H1 (cell line): Measurements from ENCODE around the gene VGF. TPM values are rescaled to one million over a fixed set of nuclear protein-coding genes. Genes with fewer than 3 reads are reported as not detected.

ENCODE experiments used
- CTCF ChIA-PET: fragments of 300-600 bp; sonication (Branson Sonifier 250); formaldehyde crosslinking; loops from one replicate; lab custom pipeline; 2021; ENCODE audit not compliant: partially characterized antibody; lab: Charles Lee
- POLR2A ChIA-PET: fragments of 300-600 bp; sonication (Branson Sonifier 250); formaldehyde crosslinking; loops from one replicate; lab custom pipeline; 2021; ENCODE audit warnings: inconsistent platforms; ENCODE audit not compliant: partially characterized antibody; lab: Charles Lee
- DNase-seq, 2 experiments: peaks; one replicate each; pipeline versions ENCODE4 v3.0.0 to v3.0.0-alpha.2; 2010 to 2022; ENCODE audit warnings: low spot score in 2 of 2, low read depth in 1 of 2, mixed read lengths in 1 of 2
- FAIRE-seq: peaks from 2 replicates; lab custom pipeline; 2011; peaks lifted over from hg19 to GRCh38; lab: Jason Lieb, UNC
- H2AFZ ChIP-seq: 2 replicates; pipeline ENCODE4 v1.8.1; 2012; ENCODE audit warnings: low read length, inconsistent platforms
- H2AK5ac ChIP-seq: 2 replicates; pipeline ENCODE4 v1.6.1; 2013; ENCODE audit warnings: low read depth, low read length
- H2BK120ac ChIP-seq: replicated peaks from 2 replicates; pipeline ENCODE3; 2013; ENCODE audit warnings: low read depth, low read length, inconsistent platforms
- H2BK12ac ChIP-seq: 2 replicates; pipeline ENCODE4 v1.6.1; 2013; ENCODE audit warnings: low read depth, low read length
- H2BK15ac ChIP-seq: 2 replicates; pipeline ENCODE4 v1.6.1; 2013; ENCODE audit warnings: low read length
- H2BK20ac ChIP-seq: 2 replicates; pipeline ENCODE4 v1.6.1; 2013; ENCODE audit warnings: low read length
- H2BK5ac ChIP-seq: 2 replicates; pipeline ENCODE4 v1.6.1; 2013; ENCODE audit warnings: low read depth, low read length
- H3K14ac ChIP-seq: 2 replicates; pipeline ENCODE4 v1.6.1; 2013; ENCODE audit warnings: inconsistent platforms; ENCODE audit not compliant: insufficient read length
- H3K18ac ChIP-seq: 2 replicates; pipeline ENCODE4 v1.6.1; 2013; ENCODE audit warnings: low read length; ENCODE audit errors: extremely low read depth
- H3K23ac ChIP-seq: 2 replicates; pipeline ENCODE4 v1.6.1; 2013; ENCODE audit warnings: inconsistent platforms; ENCODE audit not compliant: insufficient read length
- H3K23me2 ChIP-seq: 2 replicates; pipeline ENCODE4 v1.6.1; 2013; ENCODE audit warnings: low read depth, low read length
- H3K27ac ChIP-seq: 2 replicates; pipeline ENCODE4 v1.6.1; 2011; ENCODE audit warnings: low read depth, low read length, inconsistent platforms
- H3K27me3 ChIP-seq, 4 experiments: replicated peaks in 1 of 4; 1 replicate in 1 of 4; 2 replicates in 3 of 4; pipeline versions ENCODE4 v1.6.1 to v1.8.1; 2011 to 2013; ENCODE audit warnings: low read length in 3 of 4, mild to moderate bottlenecking in 3 of 4, inconsistent platforms in 2 of 4, mixed read lengths in 2 of 4, moderate library complexity in 1 of 4; ENCODE audit not compliant: control insufficient read depth in 3 of 4, insufficient read depth in 3 of 4; ENCODE audit errors: extremely low read depth in 1 of 4
- H3K36me3 ChIP-seq, 4 experiments: 2 replicates each; pipeline versions ENCODE4 v1.6.1 to v1.8.1; 2011 to 2013; ENCODE audit warnings: mild to moderate bottlenecking in 4 of 4, low read length in 3 of 4, moderate library complexity in 2 of 4, control low read depth in 1 of 4, inconsistent platforms in 1 of 4; ENCODE audit not compliant: insufficient read depth in 4 of 4, control insufficient read depth in 2 of 4
- H3K4ac ChIP-seq: replicated peaks from 2 replicates; pipeline ENCODE3; 2013; ENCODE audit warnings: low read length, low read depth, mixed read lengths, inconsistent platforms; ENCODE audit not compliant: insufficient read length
- H3K4me1 ChIP-seq, 4 experiments: replicated peaks in 1 of 4; 1 replicate in 1 of 4; 2 replicates in 3 of 4; pipeline versions ENCODE4 v1.6.1 to v1.8.1; 2011 to 2013; ENCODE audit warnings: low read length in 3 of 4, inconsistent platforms in 2 of 4, mixed read lengths in 1 of 4; ENCODE audit not compliant: insufficient read depth in 4 of 4, control insufficient read depth in 3 of 4
- H3K4me2 ChIP-seq, 2 experiments: 2 replicates each; pipeline versions ENCODE4 v1.6.1 to v1.8.1; 2011 to 2013; ENCODE audit warnings: low read depth in 2 of 2, low read length in 2 of 2, control low read depth in 1 of 2, inconsistent platforms in 1 of 2, mild to moderate bottlenecking in 1 of 2; ENCODE audit not compliant: insufficient read depth in 1 of 2
- H3K4me3 ChIP-seq, 4 experiments: fragments of 200-600, 300-600 bp in 1 of 4; sonication (generic), shearing (Covaris generic), sonication (Bioruptor Twin) in 1 of 4; 2 replicates each; pipeline versions ENCODE4 v1.5.1 to v1.8.1; 2011 to 2016; ENCODE audit warnings: low read length in 4 of 4, low read depth in 3 of 4, control low read depth in 2 of 4, inconsistent platforms in 2 of 4, mild to moderate bottlenecking in 2 of 4, mixed read lengths in 1 of 4, moderate library complexity in 1 of 4; ENCODE audit not compliant: insufficient read depth in 2 of 4; ENCODE audit errors: extremely low read depth in 1 of 4
- H3K56ac ChIP-seq: replicated peaks from 2 replicates; pipeline ENCODE3; 2013; ENCODE audit warnings: low read depth, mild to moderate bottlenecking, mixed read lengths, low read length, inconsistent platforms; ENCODE audit not compliant: insufficient read length
- H3K79me1 ChIP-seq: 2 replicates; pipeline ENCODE4 v1.6.1; 2013; ENCODE audit warnings: low read depth, low read length, control low read depth
- H3K79me2 ChIP-seq, 2 experiments: 2 replicates each; pipeline versions ENCODE4 v1.6.1 to v1.8.1; 2012 to 2013; ENCODE audit warnings: low read length in 2 of 2, mild to moderate bottlenecking in 2 of 2, inconsistent platforms in 1 of 2; ENCODE audit not compliant: insufficient read depth in 2 of 2, control insufficient read depth in 1 of 2
- H3K9ac ChIP-seq, 4 experiments: replicated peaks in 1 of 4; 1 replicate in 1 of 4; 2 replicates in 3 of 4; pipeline versions ENCODE4 v1.6.1 to v1.8.1; 2011 to 2013; ENCODE audit warnings: low read depth in 3 of 4, low read length in 3 of 4, control low read depth in 2 of 4, mild to moderate bottlenecking in 2 of 4, moderate library complexity in 2 of 4, inconsistent platforms in 1 of 4; ENCODE audit errors: extremely low read depth in 1 of 4
- H3K9me3 ChIP-seq, 2 experiments: 2 replicates each; pipeline versions ENCODE4 v1.6.1 to v1.8.1; 2012 to 2013; ENCODE audit warnings: mild to moderate bottlenecking in 2 of 2, moderate library complexity in 2 of 2, control low read depth in 1 of 2, inconsistent platforms in 1 of 2, low read depth in 1 of 2, low read length in 1 of 2, mixed read lengths in 1 of 2; ENCODE audit not compliant: insufficient read depth in 2 of 2
- H4K20me1 ChIP-seq, 2 experiments: replicated peaks in 1 of 2; 2 replicates each; pipeline versions ENCODE3 to v1.8.1; 2011 to 2013; ENCODE audit warnings: inconsistent platforms in 2 of 2, low read length in 2 of 2, mild to moderate bottlenecking in 1 of 2; ENCODE audit not compliant: insufficient read depth in 2 of 2, control insufficient read depth in 1 of 2
- H4K5ac ChIP-seq: 2 replicates; pipeline ENCODE4 v1.6.1; 2013; ENCODE audit warnings: low read length, low read depth, mixed read lengths, inconsistent platforms; ENCODE audit not compliant: insufficient read length
- H4K8ac ChIP-seq: 2 replicates; pipeline ENCODE4 v1.8.0; 2013; ENCODE audit warnings: mild to moderate bottlenecking, moderate library complexity, low read length, inconsistent platforms; ENCODE audit not compliant: insufficient read depth; ENCODE audit errors: extremely low read depth
- H4K91ac ChIP-seq: replicated peaks from 2 replicates; pipeline ENCODE3; 2013; ENCODE audit warnings: low read length, mixed read lengths, inconsistent platforms; ENCODE audit not compliant: insufficient read length
- CBX8 ChIP-seq: fragments of 300-800, 300-1000 bp; sonication (generic); IDR thresholded peaks from 2 replicates; pipeline ENCODE4 v1.7.1; 2016; ENCODE audit warnings: low read depth, low read length, borderline replicate concordance
- CHD1 ChIP-seq: IDR thresholded peaks from 2 replicates; pipeline ENCODE4 v1.6.1; 2012; ENCODE audit warnings: low read depth, low read length, improper control_type of control experiment
- EZH2 ChIP-seq: fragments of 200-600 bp; sonication (generic); IDR thresholded peaks from 2 replicates; pipeline ENCODE4 v1.7.1; 2012; ENCODE audit warnings: low read depth, mild to moderate bottlenecking, moderate library complexity, low read length, inconsistent platforms; ENCODE audit not compliant: severe bottlenecking
- FOSL1 ChIP-seq: IDR thresholded peaks from 2 replicates; pipeline ENCODE4 v1.6.1; 2011; ENCODE audit warnings: mild to moderate bottlenecking, low read depth, low read length, moderate library complexity; ENCODE audit not compliant: insufficient read depth
- HDAC2 ChIP-seq, 2 experiments: fragments of 300-600 bp in 1 of 2; sonication (generic) in 1 of 2; IDR thresholded peaks; 2 replicates each; pipeline ENCODE4 v1.6.1; 2011 to 2012; ENCODE audit warnings: low read depth in 2 of 2, low read length in 2 of 2, mild to moderate bottlenecking in 2 of 2, moderate library complexity in 2 of 2, borderline replicate concordance in 1 of 2, inconsistent platforms in 1 of 2
- POLR2A ChIP-seq, 2 experiments: IDR thresholded peaks; 1 replicate in 1 of 2; 2 replicates in 1 of 2; pipeline ENCODE4 v1.6.1; 2011; ENCODE audit warnings: low read depth in 2 of 2, low read length in 2 of 2, mild to moderate bottlenecking in 2 of 2; ENCODE audit errors: control extremely low read depth in 1 of 2
- SIX5 ChIP-seq: IDR thresholded peaks from 2 replicates; pipeline ENCODE4 v1.6.1; 2011; ENCODE audit warnings: mild to moderate bottlenecking, low read depth, low read length
- SUZ12 ChIP-seq: fragments of 200-600 bp; sonication (generic); IDR thresholded peaks from 2 replicates; pipeline ENCODE4 v1.6.1; 2012; ENCODE audit warnings: mild to moderate bottlenecking, inconsistent platforms, low read length, moderate library complexity, mixed read lengths
- TCF12 ChIP-seq: IDR thresholded peaks from 2 replicates; pipeline ENCODE4 v1.6.1; 2011; ENCODE audit warnings: low read depth, mild to moderate bottlenecking, low read length
- YY1 ChIP-seq: IDR thresholded peaks from 2 replicates; pipeline ENCODE4 v1.6.1; 2011; ENCODE audit warnings: low read depth, mild to moderate bottlenecking, low read length
- WGBS, 2 experiments: shearing (Covaris generic) in 1 of 2; methylation state at CpG; one replicate each; pipeline versions ENCODE4 v1.1.6 to v1.1.7; 2013 to 2015; ENCODE audit warnings: low lambda C conversion rate in 2 of 2, mixed read lengths in 2 of 2, inconsistent platforms in 1 of 2, low coverage in 1 of 2, missing lambda C conversion rate in 1 of 2; ENCODE audit not compliant: insufficient replicate concordance in 2 of 2, insufficient coverage in 1 of 2, insufficient read length in 1 of 2; ENCODE audit errors: extremely low coverage in 1 of 2, missing lambda C conversion rate in 1 of 2; 5-methylcytosine and 5-hydroxymethylcytosine counted together
- polyA plus RNA-seq, 7 experiments: library from polyadenylated mRNA; depleted of rRNA in 3 of 7; stranded (reverse) in 5 of 7; unstranded in 2 of 7; fragments of >200 nt in 5 of 7; fragments of 200-250 nt in 2 of 7; gene quantifications; 1 replicate in 5 of 7; 2 replicates in 1 of 7; 4 replicates in 1 of 7; pipeline versions ENCODE4 v1.2.1 to v1.2.3, GENCODE V29; 2011 to 2013; ENCODE audit warnings: missing spikeins in 2 of 7, mixed read lengths in 2 of 7
- total RNA-seq: library from RNA; stranded (reverse); fragmentation: NEBNext Ultra II Directional; extraction: Animal tissue kit (Norgen Biotek cat#: 25700); gene quantifications from 2 replicates; pipeline ENCODE4 v1.2.1, GENCODE V29; 2021
- TF ChIP-seq, protein P1 (sequence below): IDR thresholded peaks from 2 replicates; pipeline ENCODE4 v1.6.1; 2012; ENCODE audit warnings: low read length, inconsistent platforms

The VGF gene
- total and polyA plus RNA-seq, 2 of the 8 experiments (the other 6 are each of a cell fraction or from before 2014, with no cell fraction given): 1.6 to 7.0 TPM

DNA sequence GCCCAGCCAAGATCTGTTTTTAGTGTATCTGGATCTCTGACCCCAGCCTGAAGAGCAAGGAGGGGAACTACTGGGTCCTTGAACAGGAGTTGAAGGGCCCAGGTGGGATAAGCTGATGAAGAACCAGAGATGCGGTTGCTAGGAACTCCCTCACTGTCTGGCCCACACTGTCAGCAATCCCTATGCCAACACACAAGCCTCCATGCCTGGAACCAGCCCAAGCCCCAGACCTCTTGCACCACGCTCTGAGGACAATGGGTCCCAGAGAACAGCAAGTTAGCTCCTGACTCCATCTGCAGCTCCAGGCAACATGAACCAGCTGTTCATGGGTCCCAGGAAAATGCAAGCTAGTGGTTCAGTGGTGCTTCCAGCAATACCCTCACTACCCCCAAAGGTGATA lies 12.3 kb upstream of the VGF start:
- 77% methylated on average over 2 of the region's 2 CpGs; no CpG with 5 or more reads in 1 of the 2 experiments for WGBS, 2 experiments

More for the DNA sequence above, 12.3 kb upstream of the VGF start:
- no peak overlapping the region for H3K56ac ChIP-seq
- no peak overlapping the region for H3K27ac ChIP-seq
- H2BK120ac ChIP-seq: no peak overlapping the region
- peak overlapping the region; percentile 82; the same call in 1 of the 2 replicates for H2AK5ac ChIP-seq
- peaks cover 0 to 2% of the 10 kb centered on the region in 2 experiments for H4K20me1 ChIP-seq
- 0 out of 2 replicates have a peak overlapping the region, but pooled peaks have one; percentile 29 for H4K8ac ChIP-seq
- no peak overlapping the region for H4K91ac ChIP-seq
- H3K23me2 ChIP-seq: peaks cover 27% of the 10 kb centered on the region
- H4K5ac ChIP-seq: no peak overlapping the region
- H2BK15ac ChIP-seq: no peak overlapping the region
- H2BK12ac ChIP-seq: no peak overlapping the region; the same call in 1 of the 2 replicates
- no peak overlapping the region for H2AFZ ChIP-seq
- H3K18ac ChIP-seq: no peak overlapping the region
- POLR2A ChIA-PET: interaction anchor here (0.6 to 1.2 kb wide), 4 partner anchors 10 to 249 kb away, joined by 3 read pairs; partner anchors contain the start of gene ZNHIT1
- no peak for DNase-seq
- no peak overlapping the region for H3K23ac ChIP-seq
- no peak for FAIRE-seq
- no peak overlapping the region for H3K14ac ChIP-seq
- TF ChIP-seq FOSL1: no peak
- TF ChIP-seq CBX8: no peak
- no peak for TF ChIP-seq HDAC2 (IDR thresholded peaks at IDR 0.05; ENCODE audit: borderline replicate concordance in 1 of 2, low read depth in 2 of 2, low read length in 2 of 2)
- TF ChIP-seq TCF12: no peak
- TF ChIP-seq EZH2: no peak
- TF ChIP-seq, protein P1, sequence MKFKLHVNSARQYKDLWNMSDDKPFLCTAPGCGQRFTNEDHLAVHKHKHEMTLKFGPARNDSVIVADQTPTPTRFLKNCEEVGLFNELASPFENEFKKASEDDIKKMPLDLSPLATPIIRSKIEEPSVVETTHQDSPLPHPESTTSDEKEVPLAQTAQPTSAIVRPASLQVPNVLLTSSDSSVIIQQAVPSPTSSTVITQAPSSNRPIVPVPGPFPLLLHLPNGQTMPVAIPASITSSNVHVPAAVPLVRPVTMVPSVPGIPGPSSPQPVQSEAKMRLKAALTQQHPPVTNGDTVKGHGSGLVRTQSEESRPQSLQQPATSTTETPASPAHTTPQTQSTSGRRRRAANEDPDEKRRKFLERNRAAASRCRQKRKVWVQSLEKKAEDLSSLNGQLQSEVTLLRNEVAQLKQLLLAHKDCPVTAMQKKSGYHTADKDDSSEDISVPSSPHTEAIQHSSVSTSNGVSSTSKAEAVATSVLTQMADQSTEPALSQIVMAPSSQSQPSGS: no peak
- TF ChIP-seq SIX5: no peak
- no peak for TF ChIP-seq SUZ12
- TF ChIP-seq CHD1: no peak
- TF ChIP-seq YY1: no peak
- TF ChIP-seq POLR2A (IDR thresholded peaks at IDR 0.05; ENCODE audit: control extremely low read depth in 1 of 2, low read depth in 2 of 2, low read length in 2 of 2): no peak
- H3K27me3 ChIP-seq: peaks cover 39 to 83% (median 74%) of the 10 kb centered on the region in 4 experiments
- no peak overlapping the region for H3K9ac ChIP-seq
- no peak overlapping the region for H2BK5ac ChIP-seq
- peaks cover 0 to 18% (median 12%) of the 10 kb centered on the region in 4 experiments; a peak in 6 of 7 replicates for H3K4me1 ChIP-seq
- CTCF ChIA-PET: interaction anchor here (1.0 to 6.0 kb wide), 4 partner anchors 9 to 34 kb away, joined by 4 to 90 read pairs (median 4); partner anchors contain the start of gene VGF
- no peak overlapping the region for H3K4me2 ChIP-seq
- no peak overlapping the region for H2BK20ac ChIP-seq
- no peak overlapping the region for H3K4me3 ChIP-seq
- no peaks in the 10 kb centered on the region for H3K9me3 ChIP-seq
- H3K79me2 ChIP-seq: no peaks in the 10 kb centered on the region
- no peaks in the 10 kb centered on the region for H3K79me1 ChIP-seq
- H3K4ac ChIP-seq: no peak overlapping the region
- no peaks in the 10 kb centered on the region for H3K36me3 ChIP-seq
